GM19193 (cell line): ENCODE measurements around the gene DOCK8.
A peak's percentile ranks its signal among the peaks of the same experiment; 100 is the strongest.

Experiments used
- POLR2A ChIP-seq: IDR thresholded peaks from 4 replicates; pipeline ENCODE4 v1.6.1; 2011; ENCODE audit not compliant: insufficient read depth, insufficient read length; ENCODE audit errors: extremely low read depth

DOCK8 gene

GRCh38 chr9:463455-464171 is 248.9 kb downstream of the DOCK8 start:
- no peak for TF ChIP-seq POLR2A

GRCh38 chr9:466747-467146 is 252.1 kb downstream of the DOCK8 start:
- TF ChIP-seq POLR2A, result no peak

- no peak for TF ChIP-seq POLR2A
Observed at GRCh38 chr9:468766-469426, 254.2 kb downstream of the DOCK8 start.

- peak; percentile 83 for TF ChIP-seq POLR2A
Observed at GRCh38 chr9:469672-470551, 255.2 kb downstream of the DOCK8 start.

GRCh38 chr9:470552-471194 is 256.0 kb downstream of the DOCK8 start:
- TF ChIP-seq POLR2A, result no peak

GRCh38 chr9:471320-471719 is 256.7 kb downstream of the DOCK8 start:
- no peak for TF ChIP-seq POLR2A

GRCh38 chr9:472479-473075 is 257.9 kb downstream of the DOCK8 start:
- TF ChIP-seq POLR2A, result no peak

- TF ChIP-seq POLR2A, result no peak
Observed at GRCh38 chr9:477193-477592, 262.5 kb downstream of the DOCK8 start.

- no peak for TF ChIP-seq POLR2A
Observed at GRCh38 chr9:479304-479970, 264.8 kb downstream of the DOCK8 start.

- no peak for TF ChIP-seq POLR2A
Observed at GRCh38 chr9:479971-480350, 265.3 kb downstream of the DOCK8 start.

- no peak for TF ChIP-seq POLR2A
Observed at GRCh38 chr9:482739-483138, 268.1 kb downstream of the DOCK8 start.

GRCh38 chr9:486156-486555 is 271.5 kb downstream of the DOCK8 start:
- TF ChIP-seq POLR2A, result no peak

GRCh38 chr9:487429-487828 is 272.8 kb downstream of the DOCK8 start:
- TF ChIP-seq POLR2A, result no peak

- no peak for TF ChIP-seq POLR2A
Observed at GRCh38 chr9:488448-488847, 273.8 kb downstream of the DOCK8 start.
